Heart left ventricle (tissue), 16 donors: ENCODE data around the gene RNPS1. TPM values are rescaled to one million over a fixed set of nuclear protein-coding genes. Genes with fewer than 3 reads are reported as not detected.

Source experiments
- ATAC-seq, 4 donors: fragments of 200-7000 bp; cut with Tn5 transposase; one replicate each; pipeline ENCODE4 v1.9.1; 2020 to 2022; ENCODE audit warnings: moderate library complexity in 4 of 4, mild to moderate bottlenecking in 3 of 4, moderate number of reproducible peaks in 1 of 4
- DNase-seq, 5 donors: peaks; one replicate each; pipeline ENCODE4 v3.0.0-alpha.2; 2020
- H3K27ac ChIP-seq, 12 donors: fragments of 200-600 bp; sonication (generic) in 4 of 12; one replicate each; pipeline versions ENCODE4 v1.5.0 to v1.8.0; 2016 to 2022; ENCODE audit warnings: mild to moderate bottlenecking in 2 of 12
- H3K27me3 ChIP-seq, 9 donors: fragments of 200-600 bp; sonication (generic) in 2 of 9; one replicate each; pipeline versions ENCODE4 v1.5.1 to v1.8.0; 2016 to 2022; ENCODE audit warnings: mild to moderate bottlenecking in 3 of 9
- H3K36me3 ChIP-seq, 9 donors: fragments of 200-600 bp; sonication (generic) in 2 of 9; one replicate each; pipeline versions ENCODE4 v1.5.0 to v1.8.0; 2018 to 2022; ENCODE audit warnings: mild to moderate bottlenecking in 2 of 9
- H3K4me1 ChIP-seq, 12 donors: fragments of 200-600 bp; sonication (generic) in 4 of 12; one replicate each; pipeline versions ENCODE4 v1.5.0 to v1.8.0; 2016 to 2022; ENCODE audit warnings: mild to moderate bottlenecking in 3 of 12
- H3K4me3 ChIP-seq, 12 donors: fragments of 200-600 bp; sonication (generic) in 4 of 12; one replicate each; pipeline versions ENCODE4 v1.5.0 to v1.8.0; 2017 to 2022; ENCODE audit warnings: mild to moderate bottlenecking in 9 of 12, moderate library complexity in 4 of 12
- H3K9me3 ChIP-seq, 12 donors: fragments of 200-600 bp; sonication (generic) in 4 of 12; one replicate each; pipeline versions ENCODE4 v1.5.0 to v1.8.0; 2016 to 2022; ENCODE audit warnings: mild to moderate bottlenecking in 1 of 12
- POLR2A ChIP-seq, 2 donors: fragments of 450-650 bp; IDR thresholded peaks; one replicate each; pipeline ENCODE4 v1.6.1; 2017; ENCODE audit warnings: antibody characterized with exemption in 2 of 2, mild to moderate bottlenecking in 2 of 2, moderate library complexity in 2 of 2
- WGBS, 4 donors: extraction: QIAGEN DNeasy Blood & Tissue Kit in 2 of 4; methylation state at CpG; one replicate each; pipeline versions ENCODE4 v1.1.5 to v1.1.7; 2013 to 2018; 5-methylcytosine and 5-hydroxymethylcytosine counted together
- intact Hi-C, 10 donors: fragments of 100-400 bp; cut with DNase I; formaldehyde crosslinking; loops; one replicate each; pipeline versions ENCODE4 v1.11.1 to v1.14.2; 2022
- polyA plus RNA-seq, 2 donors: library from polyadenylated mRNA; stranded (reverse); fragments of 200-250 nt; gene quantifications; one replicate each; pipeline ENCODE4 v1.2.3, GENCODE V29; 2013
- total RNA-seq, 9 donors: library from RNA; depleted of rRNA in 2 of 9; stranded (reverse); fragments of >200 nt in 2 of 9; fragmentation: NEBNext Ultra II Directional in 3 of 9; extraction: Animal tissue kit (Norgen Biotek cat#: 25700) in 3 of 9; gene quantifications; one replicate each; pipeline versions ENCODE4 v1.1.0 to v1.2.4, GENCODE V29; 2016 to 2023
- TF ChIP-seq, protein P1 (sequence below), 12 donors: fragments of 200-600 bp; sonication (generic) in 4 of 12; IDR thresholded peaks; one replicate each; pipeline versions ENCODE4 v1.5.0 to v1.8.0; 2018 to 2022; ENCODE audit warnings: antibody characterized with exemption in 12 of 12, mild to moderate bottlenecking in 5 of 12
- donor health status: ischemic (EF 13 %, LVEDD 7.1; RV severe dilation, severe dysfunction).
- donor health status: healthy with polysubstance abuse.
- donor health status: DM: no; HTN: yes; CAD: no.
- donor health status: DM: no; HTN: no; CAD: no.
- donor health status: ischemic (EF 25% LVEDD 6.9; RV normal size, moderate dysfunction).
- donor health status: ischemic (EF 25% LVEDD 5.7; RV mildly dilated, moderate dysfunction).
- donor health status: healthy.
- donor health status: DM: yes; HTN: yes; CAD: no.
- donor health status: ischemic (EF 35%, LVEDD 5.7; RV mildly dilated, moderate dysfunction).
- donor health status: nonischemic (EF 11% LVEDD 7.7; RV severe dilation, severe dysfunction).
- donor health status: DM: yes; HTN: yes; CAD: no.
- donor health status: PGD.
- donor health status: ischemic (EF 29% LVEDD 5.4; RV normal size, mild dysfunction).
- donor health status: nonischemic (EF 23%, LVEDD 6.1; RV moderate dilation, normal function).

RNPS1 gene
- total and polyA plus RNA-seq, 11 donors: 73.9 to 193 (median 120) TPM

DNA sequence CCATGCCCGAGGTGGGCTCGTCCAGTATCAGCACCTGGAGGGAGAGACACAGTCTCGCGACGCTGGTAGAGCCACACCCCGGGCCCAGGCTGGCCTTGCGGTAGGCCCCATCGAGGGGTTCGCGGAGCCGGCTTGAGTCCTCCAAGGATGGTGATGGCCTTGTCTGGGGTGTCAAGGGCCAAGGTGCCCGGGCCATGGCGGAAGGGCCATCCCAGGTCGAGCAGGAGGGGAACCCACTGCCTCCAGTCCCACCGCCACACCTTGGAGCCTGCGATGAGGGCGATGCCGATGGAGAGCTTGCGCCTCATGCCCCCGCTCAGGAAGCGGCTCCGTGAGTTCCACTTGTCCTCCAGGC lies 29.6 kb upstream of the RNPS1 start:
- H3K4me1 ChIP-seq: no peaks in the 10 kb centered on the region
- no peak overlapping the region for H3K27ac ChIP-seq
- 97 to 99% (median 98%) methylated on average over 9 to 22 of the region's 22 CpGs for WGBS, 4 donors
- TF ChIP-seq, protein P1, sequence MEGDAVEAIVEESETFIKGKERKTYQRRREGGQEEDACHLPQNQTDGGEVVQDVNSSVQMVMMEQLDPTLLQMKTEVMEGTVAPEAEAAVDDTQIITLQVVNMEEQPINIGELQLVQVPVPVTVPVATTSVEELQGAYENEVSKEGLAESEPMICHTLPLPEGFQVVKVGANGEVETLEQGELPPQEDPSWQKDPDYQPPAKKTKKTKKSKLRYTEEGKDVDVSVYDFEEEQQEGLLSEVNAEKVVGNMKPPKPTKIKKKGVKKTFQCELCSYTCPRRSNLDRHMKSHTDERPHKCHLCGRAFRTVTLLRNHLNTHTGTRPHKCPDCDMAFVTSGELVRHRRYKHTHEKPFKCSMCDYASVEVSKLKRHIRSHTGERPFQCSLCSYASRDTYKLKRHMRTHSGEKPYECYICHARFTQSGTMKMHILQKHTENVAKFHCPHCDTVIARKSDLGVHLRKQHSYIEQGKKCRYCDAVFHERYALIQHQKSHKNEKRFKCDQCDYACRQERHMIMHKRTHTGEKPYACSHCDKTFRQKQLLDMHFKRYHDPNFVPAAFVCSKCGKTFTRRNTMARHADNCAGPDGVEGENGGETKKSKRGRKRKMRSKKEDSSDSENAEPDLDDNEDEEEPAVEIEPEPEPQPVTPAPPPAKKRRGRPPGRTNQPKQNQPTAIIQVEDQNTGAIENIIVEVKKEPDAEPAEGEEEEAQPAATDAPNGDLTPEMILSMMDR (IDR thresholded peaks at IDR 0.05): no peak
- TF ChIP-seq POLR2A (IDR thresholded peaks at IDR 0.05): no peak
- DNase-seq (no peak), ATAC-seq (no peak)
- no peaks in the 10 kb centered on the region for H3K9me3 ChIP-seq
- H3K27me3 ChIP-seq: no peaks in the 10 kb centered on the region
- H3K4me3 ChIP-seq: no peak overlapping the region
- peaks cover 0 to 42% (median 16%) of the 10 kb centered on the region in 9 donors for H3K36me3 ChIP-seq
- intact Hi-C loops: loop anchor here in 2 of 10 donors (5.0 to 10.0 kb wide), 2 partner anchors 200 to 207 kb away; no protein-coding TSS in a partner anchor

DNA sequence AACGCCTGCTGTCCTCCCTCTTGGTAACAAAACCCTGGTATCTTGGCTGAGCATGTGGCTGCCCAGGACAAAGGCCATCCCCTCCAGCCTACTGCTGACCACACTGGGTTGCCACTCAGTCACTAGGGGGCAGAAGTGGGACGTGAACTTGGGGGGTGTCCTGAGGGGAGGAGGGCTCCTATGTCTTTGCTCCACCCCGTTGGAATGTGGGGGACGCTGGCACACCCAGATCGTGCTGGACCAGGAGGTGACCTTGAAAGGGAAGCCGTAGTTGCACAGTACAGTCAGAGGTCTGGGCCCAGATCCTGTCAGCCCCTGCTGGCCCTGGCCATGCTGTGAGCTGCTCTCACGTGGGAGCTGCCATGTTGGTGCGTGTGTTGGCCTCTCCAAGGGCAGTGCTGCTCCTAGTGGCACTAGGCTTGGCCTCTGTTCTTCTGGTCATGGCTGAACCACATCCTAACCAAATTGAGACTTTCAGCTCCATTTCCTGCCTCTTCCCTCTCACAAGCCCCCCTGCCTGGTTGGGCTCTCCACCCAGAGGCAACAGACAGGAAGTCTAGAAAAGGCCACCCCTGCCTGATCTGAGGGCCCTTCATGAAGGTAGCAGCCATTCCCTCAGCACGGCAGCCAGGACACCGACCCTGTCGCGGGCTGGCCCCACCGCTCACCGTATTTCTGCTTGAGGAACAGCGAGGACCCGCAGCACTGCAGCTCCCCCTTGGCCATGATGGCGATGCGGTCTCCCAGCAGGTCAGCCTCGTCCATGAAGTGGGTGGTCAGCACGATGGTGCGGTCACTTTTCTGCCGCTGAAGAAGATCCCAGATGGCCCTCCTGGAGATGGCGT lies 29.0 kb upstream of the RNPS1 start:
- 55 to 80% (median 77%) methylated on average over 10 to 23 of the region's 23 CpGs for WGBS, 4 donors
- intact Hi-C loops: loop anchor here in 2 of 10 donors (5.0 to 10.0 kb wide), 2 partner anchors 200 to 208 kb away; no protein-coding TSS in a partner anchor
- DNase-seq (peak in 1 of 5 donors; percentile 45), ATAC-seq (peak in 3 of 4 donors; percentile 64 to 74 (median 70))
- H3K36me3 ChIP-seq: peaks cover 0 to 48% (median 17%) of the 10 kb centered on the region in 9 donors
- H3K4me1 ChIP-seq: no peaks in the 10 kb centered on the region
- H3K27ac ChIP-seq: no peak overlapping the region
- H3K27me3 ChIP-seq: no peaks in the 10 kb centered on the region
- TF ChIP-seq, protein P1 (IDR thresholded peaks at IDR 0.05): peak in 10 of 12 donors; percentile 17 to 52 (median 33)
- no peak for TF ChIP-seq POLR2A (IDR thresholded peaks at IDR 0.05)
- H3K4me3 ChIP-seq: no peak overlapping the region
- H3K9me3 ChIP-seq: no peaks in the 10 kb centered on the region

DNA sequence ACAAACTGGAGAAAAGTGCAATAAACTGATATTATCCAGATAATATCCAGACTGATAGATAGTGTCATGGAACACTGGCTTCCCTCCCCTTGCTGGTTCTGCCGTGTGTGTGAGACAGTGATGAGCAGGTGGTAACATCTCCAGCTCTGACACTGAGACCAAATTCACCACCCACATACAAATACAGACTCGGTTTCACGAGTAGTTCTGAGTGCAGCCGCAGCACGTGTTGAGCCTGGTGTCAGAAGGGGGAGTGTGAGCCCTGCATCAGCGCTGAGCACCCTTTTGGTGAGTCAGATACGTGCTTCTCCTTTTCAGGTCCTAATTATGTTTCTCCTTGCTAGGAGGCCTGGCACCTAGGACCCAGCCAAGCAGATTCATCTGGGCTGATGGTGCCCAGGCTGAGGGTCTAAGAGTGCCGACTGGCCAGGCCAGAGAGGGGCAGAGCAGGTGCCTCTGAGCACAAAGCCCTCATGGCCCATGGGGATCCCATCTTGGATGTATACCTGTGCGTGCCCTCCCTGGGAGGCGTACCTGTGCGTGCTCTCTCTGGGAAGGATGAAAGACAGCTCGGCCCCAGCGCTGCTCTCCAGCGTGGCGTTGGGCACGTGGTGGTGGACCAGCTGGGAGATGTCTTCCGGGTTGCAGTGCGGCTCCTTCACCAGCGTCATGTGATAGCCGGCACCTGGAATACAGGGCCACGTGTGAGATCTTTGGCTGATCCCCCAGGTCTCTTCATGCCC lies 27.3 kb upstream of the RNPS1 start:
- TF ChIP-seq POLR2A (IDR thresholded peaks at IDR 0.05): no peak
- TF ChIP-seq, protein P1 (IDR thresholded peaks at IDR 0.05): no peak
- 91 to 92% (median 91%) methylated on average over 8 to 21 of the region's 21 CpGs for WGBS, 4 donors
- peak in 1 of 4 donors; percentile 13 for ATAC-seq

DNA sequence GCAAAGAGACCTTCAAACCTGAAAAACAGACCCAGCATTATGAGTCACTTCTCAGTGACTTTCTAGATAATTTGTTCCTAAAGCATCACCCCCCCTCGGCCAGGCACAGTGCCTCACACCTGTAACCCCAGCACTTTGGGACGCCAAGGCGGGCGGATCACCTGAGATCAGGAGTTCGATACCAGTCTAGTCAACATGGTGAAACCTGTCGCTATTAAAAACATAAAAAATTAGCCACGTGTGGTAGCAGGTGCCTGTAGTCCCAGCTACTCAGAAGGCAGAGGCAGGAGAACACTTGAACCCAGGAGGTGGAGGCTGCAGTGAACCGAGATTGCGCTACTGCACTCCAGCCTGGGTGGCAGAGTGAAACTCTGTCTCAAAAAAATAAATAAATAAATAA lies 24.3 kb upstream of the RNPS1 start:
- Histone ChIP-seq H3K36me3 (peaks cover 0 to 75% (median 27%) of the 10 kb centered on the region in 9 donors), H3K4me3 (no peak overlapping the region), H3K9me3 (no peaks in the 10 kb centered on the region), H3K27me3 (no peaks in the 10 kb centered on the region), H3K27ac (no peak overlapping the region), H3K4me1 (no peaks in the 10 kb centered on the region)
- DNase-seq: no peak
- WGBS, 4 donors: 94 to 96% (median 94%) methylated on average over 9 of the region's 9 CpGs
- no peak for ATAC-seq
- no peak for TF ChIP-seq POLR2A (IDR thresholded peaks at IDR 0.05)
- TF ChIP-seq, protein P1 (IDR thresholded peaks at IDR 0.05): no peak
- intact Hi-C loops: loop anchor here in 1 of 10 donors (10.0 kb wide), 1 partner anchor 213 kb away; no protein-coding TSS in a partner anchor

More for the DNA sequence above, 27.3 kb upstream of the RNPS1 start:
- Histone ChIP-seq H3K4me3 (no peak overlapping the region), H3K4me1 (no peaks in the 10 kb centered on the region), H3K27me3 (no peaks in the 10 kb centered on the region), H3K36me3 (peaks cover 0 to 64% (median 25%) of the 10 kb centered on the region in 9 donors), H3K27ac (no peak overlapping the region), H3K9me3 (no peaks in the 10 kb centered on the region)
- intact Hi-C loops: loop anchor here in 2 of 10 donors (5.0 to 10.0 kb wide), 2 partner anchors 202 to 210 kb away; no protein-coding TSS in a partner anchor
- no peak for DNase-seq
